HG03469 (cell line): Measurements from ENCODE around the gene CDYL2.
A peak's percentile ranks its signal among the peaks of the same experiment; 100 is the strongest.

ENCODE experiments used
- ATAC-seq: cut with Tn5 transposase; IDR thresholded peaks from one replicate; pipeline ENCODE4 v1.9.1; 2021; ENCODE audit warnings: mild to moderate bottlenecking, moderate library complexity, moderate number of reproducible peaks; ENCODE audit not compliant: unreplicated experiment

CDYL2 gene

GRCh38 chr16:80639636-80640035 is 164.8 kb downstream of the CDYL2 start:
- ATAC-seq, result no peak

GRCh38 chr16:80637621-80638020 is 166.8 kb downstream of the CDYL2 start:
- ATAC-seq, result no peak

GRCh38 chr16:80631581-80631980 is 172.8 kb downstream of the CDYL2 start:
- no peak for ATAC-seq

- no peak for ATAC-seq
Observed at GRCh38 chr16:80628254-80628653, 176.1 kb downstream of the CDYL2 start.

- peak; percentile 95 for ATAC-seq
Observed at GRCh38 chr16:80627108-80627507, 177.3 kb downstream of the CDYL2 start.

GRCh38 chr16:80623376-80623775 is 181.0 kb downstream of the CDYL2 start:
- ATAC-seq, result no peak

- no peak for ATAC-seq
Observed at GRCh38 chr16:80622007-80622406, 182.4 kb downstream of the CDYL2 start.

GRCh38 chr16:80620736-80621605 is 183.4 kb downstream of the CDYL2 start:
- ATAC-seq, result no peak

GRCh38 chr16:80619824-80620223 is 184.6 kb downstream of the CDYL2 start:
- ATAC-seq, result no peak

- ATAC-seq, result no peak
Observed at GRCh38 chr16:80618862-80619648, 185.3 kb downstream of the CDYL2 start.

GRCh38 chr16:80616362-80616761 is 188.0 kb downstream of the CDYL2 start:
- ATAC-seq, result no peak

GRCh38 chr16:80615735-80616134 is 188.7 kb downstream of the CDYL2 start:
- ATAC-seq, result no peak

- no peak for ATAC-seq
Observed at GRCh38 chr16:80614908-80615671, 189.3 kb downstream of the CDYL2 start.

GRCh38 chr16:80612461-80613017 is 191.9 kb downstream of the CDYL2 start:
- no peak for ATAC-seq

- no peak for ATAC-seq
Observed at GRCh38 chr16:80611930-80612327, 192.5 kb downstream of the CDYL2 start.

GRCh38 chr16:80611171-80611929 is 193.0 kb downstream of the CDYL2 start:
- ATAC-seq, result no peak

- no peak for ATAC-seq
Observed at GRCh38 chr16:80610481-80611156, 193.8 kb downstream of the CDYL2 start.

- no peak for ATAC-seq
Observed at GRCh38 chr16:80608946-80609345, 195.5 kb downstream of the CDYL2 start.

- no peak for ATAC-seq
Observed at GRCh38 chr16:80607204-80607603, 197.2 kb downstream of the CDYL2 start.
